SJCRH30 (cell line): ENCODE data around the gene PDE8A. TPM values are rescaled to one million over a fixed set of nuclear protein-coding genes. Genes with fewer than 3 reads are reported as not detected.

ENCODE experiments used
- DNase-seq, 2 experiments: peaks; one replicate each; pipeline ENCODE4 v3.0.0-alpha.2; 2015 to 2020
- H3K27ac ChIP-seq: fragments of 250-450 bp; sonication (Bioruptor Pico); 2 replicates; pipeline ENCODE4 v1.5.1; 2020; ENCODE audit warnings: mild to moderate bottlenecking, moderate library complexity
- H3K27me3 ChIP-seq: fragments of 250-450 bp; sonication (Bioruptor Pico); 2 replicates; pipeline ENCODE4 v1.5.1; 2020; ENCODE audit warnings: mild to moderate bottlenecking, moderate library complexity
- H3K36me3 ChIP-seq: fragments of 250-450 bp; sonication (Bioruptor Pico); 2 replicates; pipeline ENCODE4 v1.5.1; 2020; ENCODE audit warnings: mild to moderate bottlenecking, moderate library complexity
- H3K4me1 ChIP-seq: fragments of 250-450 bp; sonication (Bioruptor Pico); 2 replicates; pipeline ENCODE4 v1.5.1; 2020; ENCODE audit warnings: mild to moderate bottlenecking, moderate library complexity
- H3K4me3 ChIP-seq: fragments of 250-450 bp; sonication (Bioruptor Pico); 2 replicates; pipeline ENCODE4 v1.5.1; 2020; ENCODE audit warnings: mild to moderate bottlenecking, moderate library complexity
- H3K9me3 ChIP-seq: fragments of 250-450 bp; sonication (Bioruptor Pico); replicated peaks from 2 replicates; pipeline ENCODE4 v1.5.1; 2020; ENCODE audit warnings: mild to moderate bottlenecking, moderate library complexity
- total RNA-seq: library from RNA; depleted of rRNA; stranded (reverse); fragments of >200 nt; shearing (Covaris generic); gene quantifications from 2 replicates; pipeline ENCODE4 v1.2.3, GENCODE V29; 2014; rRNA removed

Gene PDE8A
- 17.6 and 19.6 TPM in 2 replicates for total RNA-seq

- no peaks in the 10 kb centered on the region for H3K36me3 ChIP-seq
- peak within 1 kb of the TSS; percentile 86 for H3K27ac ChIP-seq
- DNase-seq: peak; percentile 49 to 50
Observed at GRCh38 chr15:84981711-84982300, at the start of gene PDE8A. Gene PDE8A, plus strand, starts transcription at chr15:84981856. Its CDS starts 307 bp downstream, at chr15:84982163.

GRCh38 chr15:84934942-84935729, 46.5 kb upstream of the PDE8A start:
- no peak for DNase-seq
- peaks cover 6% of the 10 kb centered on the region; the same call in 1 of the 2 replicates for H3K4me1 ChIP-seq
- H3K36me3 ChIP-seq: no peaks in the 10 kb centered on the region
- no peak overlapping the region for H3K27ac ChIP-seq
- H3K27me3 ChIP-seq: no peaks in the 10 kb centered on the region
- no peaks in the 10 kb centered on the region for H3K9me3 ChIP-seq
- H3K4me3 ChIP-seq: no peak overlapping the region

More at GRCh38 chr15:84981711-84982300, at the start of gene PDE8A:
- peaks cover 4% of the 10 kb centered on the region; the same call in 1 of the 2 replicates for H3K4me1 ChIP-seq
- H3K27me3 ChIP-seq: no peaks in the 10 kb centered on the region
- H3K9me3 ChIP-seq: no peaks in the 10 kb centered on the region
- peak within 1 kb of the TSS; percentile 85 for H3K4me3 ChIP-seq

GRCh38 chr15:84937144-84937543, 44.5 kb upstream of the PDE8A start:
- Histone ChIP-seq H3K27ac (no peak overlapping the region), H3K36me3 (no peaks in the 10 kb centered on the region), H3K9me3 (no peaks in the 10 kb centered on the region), H3K27me3 (no peaks in the 10 kb centered on the region), H3K4me3 (no peak overlapping the region), H3K4me1 (peaks cover 5% of the 10 kb centered on the region; the same call in 1 of the 2 replicates)
- DNase-seq: no peak

GRCh38 chr15:84938726-84939125, 42.9 kb upstream of the PDE8A start:
- Histone ChIP-seq H3K4me1 (peaks cover 5% of the 10 kb centered on the region; the same call in 1 of the 2 replicates), H3K27ac (no peak overlapping the region), H3K4me3 (no peak overlapping the region), H3K36me3 (no peaks in the 10 kb centered on the region), H3K27me3 (no peaks in the 10 kb centered on the region), H3K9me3 (no peaks in the 10 kb centered on the region)
- DNase-seq: no peak

- Histone ChIP-seq H3K27ac (no peak overlapping the region), H3K4me3 (no peak overlapping the region)
- DNase-seq: no peak
Observed at GRCh38 chr15:84940399-84940798, 41.3 kb upstream of the PDE8A start.

GRCh38 chr15:84942456-84942855, 39.2 kb upstream of the PDE8A start:
- no peak for DNase-seq
- H3K4me3 ChIP-seq: no peak overlapping the region
- no peak overlapping the region for H3K27ac ChIP-seq
- no peaks in the 10 kb centered on the region for H3K27me3 ChIP-seq
- peaks cover under 1% of the 10 kb centered on the region; the same call in 1 of the 2 replicates for H3K4me1 ChIP-seq
- no peaks in the 10 kb centered on the region for H3K9me3 ChIP-seq
- no peaks in the 10 kb centered on the region for H3K36me3 ChIP-seq

More at GRCh38 chr15:84940399-84940798, 41.3 kb upstream of the PDE8A start:
- Histone ChIP-seq H3K36me3 (no peaks in the 10 kb centered on the region), H3K4me1 (peaks cover 5% of the 10 kb centered on the region; the same call in 1 of the 2 replicates), H3K27me3 (no peaks in the 10 kb centered on the region), H3K9me3 (no peaks in the 10 kb centered on the region)

- DNase-seq: no peak
- H3K4me3 ChIP-seq: no peak overlapping the region
- H3K27ac ChIP-seq: no peak overlapping the region
- H3K9me3 ChIP-seq: no peaks in the 10 kb centered on the region
- no peaks in the 10 kb centered on the region for H3K27me3 ChIP-seq
- H3K4me1 ChIP-seq: peaks cover 8% of the 10 kb centered on the region; the same call in 1 of the 2 replicates
- H3K36me3 ChIP-seq: no peaks in the 10 kb centered on the region
Observed at GRCh38 chr15:84944311-84944710, 37.3 kb upstream of the PDE8A start.

- DNase-seq: no peak
- no peak overlapping the region for H3K27ac ChIP-seq
- H3K4me1 ChIP-seq: peaks cover 8% of the 10 kb centered on the region; the same call in 1 of the 2 replicates
- H3K9me3 ChIP-seq: no peaks in the 10 kb centered on the region
- no peak overlapping the region for H3K4me3 ChIP-seq
- H3K27me3 ChIP-seq: no peaks in the 10 kb centered on the region
- no peaks in the 10 kb centered on the region for H3K36me3 ChIP-seq
Observed at GRCh38 chr15:84944861-84945260, 36.8 kb upstream of the PDE8A start.

GRCh38 chr15:84946772-84947489, 34.7 kb upstream of the PDE8A start:
- H3K4me1 ChIP-seq: peaks cover 8% of the 10 kb centered on the region; the same call in 1 of the 2 replicates
- no peak overlapping the region for H3K27ac ChIP-seq
- no peaks in the 10 kb centered on the region for H3K27me3 ChIP-seq
- DNase-seq: no peak
- H3K4me3 ChIP-seq: no peak overlapping the region
- H3K9me3 ChIP-seq: no peaks in the 10 kb centered on the region
- H3K36me3 ChIP-seq: no peaks in the 10 kb centered on the region

GRCh38 chr15:84947947-84948830, 33.5 kb upstream of the PDE8A start:
- H3K9me3 ChIP-seq: no peaks in the 10 kb centered on the region
- no peaks in the 10 kb centered on the region for H3K36me3 ChIP-seq
- no peaks in the 10 kb centered on the region for H3K27me3 ChIP-seq
- H3K4me1 ChIP-seq: peaks cover 8% of the 10 kb centered on the region; the same call in 1 of the 2 replicates
- no peak overlapping the region for H3K4me3 ChIP-seq
- DNase-seq: peak; percentile 17 to 35
- no peak overlapping the region for H3K27ac ChIP-seq

GRCh38 chr15:84949043-84949442, 32.6 kb upstream of the PDE8A start:
- Histone ChIP-seq H3K27ac (no peak overlapping the region), H3K27me3 (no peaks in the 10 kb centered on the region), H3K36me3 (no peaks in the 10 kb centered on the region), H3K4me1 (peaks cover 8% of the 10 kb centered on the region; the same call in 1 of the 2 replicates), H3K9me3 (no peaks in the 10 kb centered on the region), H3K4me3 (no peak overlapping the region)
- DNase-seq: no peak

GRCh38 chr15:84949845-84950569, 31.6 kb upstream of the PDE8A start:
- no peak for DNase-seq
- Histone ChIP-seq H3K4me3 (no peak overlapping the region), H3K27me3 (no peaks in the 10 kb centered on the region), H3K36me3 (no peaks in the 10 kb centered on the region), H3K4me1 (peaks cover 8% of the 10 kb centered on the region; the same call in 1 of the 2 replicates), H3K27ac (no peak overlapping the region), H3K9me3 (no peaks in the 10 kb centered on the region)

GRCh38 chr15:84950570-84951111, 31.0 kb upstream of the PDE8A start:
- no peak overlapping the region for H3K27ac ChIP-seq
- no peaks in the 10 kb centered on the region for H3K27me3 ChIP-seq
- DNase-seq: no peak
- no peak overlapping the region for H3K4me3 ChIP-seq
- peaks cover 8% of the 10 kb centered on the region; the same call in 1 of the 2 replicates for H3K4me1 ChIP-seq
- no peaks in the 10 kb centered on the region for H3K9me3 ChIP-seq
- no peaks in the 10 kb centered on the region for H3K36me3 ChIP-seq
